ENCODE measurements around the gene STX5. TPM values are rescaled to one million over a fixed set of nuclear protein-coding genes. Genes with fewer than 3 reads are reported as not detected.
A peak's percentile ranks its signal among the peaks of the same experiment; 100 is the strongest.
"Not testable (repeated sequence)": the region's sequence is repeated elsewhere in the genome, so short reads cannot be mapped to it uniquely, and the experiment has no call there.

The STX5 gene
- total RNA-seq, 4 donors from 2014 or later: 27.1 to 56.1 (median 38.4) TPM

DNA sequence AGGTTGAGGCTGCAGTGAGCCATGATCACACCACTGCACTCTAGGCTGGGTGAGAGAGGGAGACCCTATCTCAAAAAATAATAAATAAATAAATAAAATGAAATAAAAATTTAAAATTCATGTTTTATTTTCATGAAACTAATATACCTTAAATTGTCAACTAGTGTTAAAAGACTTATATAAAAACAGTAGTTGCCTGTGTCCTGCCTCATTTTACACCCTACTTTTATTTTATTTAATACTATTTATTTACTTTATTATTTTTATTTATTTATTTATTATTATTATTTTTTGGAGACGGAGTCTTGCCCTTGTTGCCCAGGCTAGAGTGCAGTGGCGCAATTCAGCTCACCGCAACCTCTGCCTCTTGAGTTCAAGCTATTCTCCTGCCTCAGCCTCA lies 12.3 kb upstream of the STX5 start:
- H3K36me3 ChIP-seq: no peaks in the 10 kb centered on the region
- H3K9me3 ChIP-seq: no peaks in the 10 kb centered on the region
- no peak for DNase-seq
- no peak overlapping the region for H3K27ac ChIP-seq
- no peak overlapping the region for H3K4me3 ChIP-seq
- TF ChIP-seq, protein P1, sequence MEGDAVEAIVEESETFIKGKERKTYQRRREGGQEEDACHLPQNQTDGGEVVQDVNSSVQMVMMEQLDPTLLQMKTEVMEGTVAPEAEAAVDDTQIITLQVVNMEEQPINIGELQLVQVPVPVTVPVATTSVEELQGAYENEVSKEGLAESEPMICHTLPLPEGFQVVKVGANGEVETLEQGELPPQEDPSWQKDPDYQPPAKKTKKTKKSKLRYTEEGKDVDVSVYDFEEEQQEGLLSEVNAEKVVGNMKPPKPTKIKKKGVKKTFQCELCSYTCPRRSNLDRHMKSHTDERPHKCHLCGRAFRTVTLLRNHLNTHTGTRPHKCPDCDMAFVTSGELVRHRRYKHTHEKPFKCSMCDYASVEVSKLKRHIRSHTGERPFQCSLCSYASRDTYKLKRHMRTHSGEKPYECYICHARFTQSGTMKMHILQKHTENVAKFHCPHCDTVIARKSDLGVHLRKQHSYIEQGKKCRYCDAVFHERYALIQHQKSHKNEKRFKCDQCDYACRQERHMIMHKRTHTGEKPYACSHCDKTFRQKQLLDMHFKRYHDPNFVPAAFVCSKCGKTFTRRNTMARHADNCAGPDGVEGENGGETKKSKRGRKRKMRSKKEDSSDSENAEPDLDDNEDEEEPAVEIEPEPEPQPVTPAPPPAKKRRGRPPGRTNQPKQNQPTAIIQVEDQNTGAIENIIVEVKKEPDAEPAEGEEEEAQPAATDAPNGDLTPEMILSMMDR (IDR thresholded peaks at IDR 0.05): no peak
- TF ChIP-seq POLR2A (IDR thresholded peaks at IDR 0.05): no peak
- no peaks in the 10 kb centered on the region for H3K27me3 ChIP-seq
- peaks cover 0 to 5% (median 0%) of the 10 kb centered on the region in 4 donors for H3K4me1 ChIP-seq

DNA sequence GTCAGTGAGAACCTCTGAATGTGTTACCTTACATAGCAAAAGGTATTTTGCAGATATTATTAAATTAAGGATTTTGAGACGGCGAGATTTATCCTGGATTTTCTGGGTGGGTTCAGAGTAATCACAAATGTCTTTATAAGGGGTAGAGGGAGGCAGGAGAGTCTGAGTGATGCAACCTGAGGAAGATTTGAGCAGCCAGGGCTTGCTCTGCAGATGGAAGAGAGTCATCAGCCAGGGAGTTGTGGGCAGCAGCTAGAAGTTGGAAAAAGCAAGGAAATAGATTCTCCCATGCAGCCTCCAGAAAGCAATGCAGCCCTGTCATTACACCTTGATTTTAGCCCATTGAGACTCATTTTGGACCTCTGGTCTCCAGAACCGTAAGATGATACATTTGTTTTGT lies 11.6 kb upstream of the STX5 start:
- Histone ChIP-seq H3K27me3 (no peaks in the 10 kb centered on the region), H3K27ac (no peak overlapping the region), H3K4me1 (peaks cover 0 to 11% (median 2%) of the 10 kb centered on the region in 4 donors), H3K36me3 (no peaks in the 10 kb centered on the region), H3K9me3 (no peaks in the 10 kb centered on the region), H3K4me3 (no peak overlapping the region)
- DNase-seq: no peak
- TF ChIP-seq POLR2A (IDR thresholded peaks at IDR 0.05): no peak
- TF ChIP-seq, protein P1 (IDR thresholded peaks at IDR 0.05): no peak

DNA sequence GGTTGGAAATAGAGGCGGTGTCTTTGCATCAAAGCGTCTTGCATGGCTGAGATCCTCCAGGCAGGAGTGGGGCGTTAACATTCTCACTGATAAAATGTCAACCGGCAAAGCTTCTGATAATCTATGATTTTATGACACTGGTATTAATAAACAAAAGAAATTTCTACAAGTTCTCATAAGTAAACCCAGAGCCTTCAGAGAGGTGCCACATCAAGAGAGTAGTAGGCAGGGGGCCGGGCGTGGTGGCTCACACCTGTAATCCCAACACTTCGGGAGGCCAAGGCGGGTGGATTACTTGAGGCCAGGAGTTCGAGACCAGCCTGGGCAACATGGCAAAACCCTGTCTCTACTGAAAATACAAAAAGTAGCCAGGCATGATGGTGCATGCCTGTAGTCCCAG lies 11.0 kb upstream of the STX5 start:
- Histone ChIP-seq H3K27ac (peak overlapping the region; percentile 97 to 99 (median 98)), H3K4me1 (peaks cover 0 to 16% (median 6%) of the 10 kb centered on the region in 4 donors)
- H3K9me3 ChIP-seq, H3K27me3 ChIP-seq, DNase-seq, H3K4me3 ChIP-seq, H3K36me3 ChIP-seq: not testable (repeated sequence)

DNA sequence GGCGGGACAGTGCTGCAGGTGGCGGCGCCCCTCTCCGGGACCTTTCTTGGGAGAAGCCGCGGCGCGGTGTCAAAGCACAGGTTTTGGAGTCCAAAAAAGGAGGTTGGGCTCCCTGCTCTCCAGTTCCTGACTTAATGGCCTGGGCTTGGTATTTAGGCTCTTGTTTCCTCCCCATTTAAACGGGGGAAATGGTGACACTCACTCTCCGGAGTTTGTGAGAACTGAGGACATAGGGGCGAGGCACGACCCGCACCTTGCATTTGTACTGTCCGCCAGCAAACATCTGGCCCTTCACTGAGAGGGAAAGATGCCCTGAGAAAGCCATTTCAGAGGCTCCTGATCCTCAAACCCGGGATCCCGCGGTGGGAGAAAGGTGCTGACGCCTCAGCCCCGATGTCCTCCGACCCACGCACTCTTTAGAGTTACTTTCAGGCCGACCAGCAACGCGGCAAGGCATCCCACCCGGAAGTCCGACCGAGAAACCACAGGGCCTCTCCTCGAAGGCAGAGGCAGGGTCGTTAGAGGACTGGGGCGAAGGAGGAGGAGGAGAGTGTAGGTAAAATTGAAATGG lies 10.4 kb upstream of the STX5 start:
- no peaks in the 10 kb centered on the region for H3K9me3 ChIP-seq
- H3K36me3 ChIP-seq: no peaks in the 10 kb centered on the region
- DNase-seq: peak in 2 of 3 donors; percentile 57 to 76
- H3K27me3 ChIP-seq: no peaks in the 10 kb centered on the region
- peak overlapping the region; percentile 41 to 94 (median 55) for H3K4me3 ChIP-seq
- H3K27ac ChIP-seq: peak overlapping the region; percentile 97 to 99 (median 98)
- peaks cover 0 to 16% (median 6%) of the 10 kb centered on the region in 4 donors for H3K4me1 ChIP-seq
- TF ChIP-seq, protein P1 (IDR thresholded peaks at IDR 0.05): no peak
- no peak for TF ChIP-seq POLR2A (IDR thresholded peaks at IDR 0.05)

DNA sequence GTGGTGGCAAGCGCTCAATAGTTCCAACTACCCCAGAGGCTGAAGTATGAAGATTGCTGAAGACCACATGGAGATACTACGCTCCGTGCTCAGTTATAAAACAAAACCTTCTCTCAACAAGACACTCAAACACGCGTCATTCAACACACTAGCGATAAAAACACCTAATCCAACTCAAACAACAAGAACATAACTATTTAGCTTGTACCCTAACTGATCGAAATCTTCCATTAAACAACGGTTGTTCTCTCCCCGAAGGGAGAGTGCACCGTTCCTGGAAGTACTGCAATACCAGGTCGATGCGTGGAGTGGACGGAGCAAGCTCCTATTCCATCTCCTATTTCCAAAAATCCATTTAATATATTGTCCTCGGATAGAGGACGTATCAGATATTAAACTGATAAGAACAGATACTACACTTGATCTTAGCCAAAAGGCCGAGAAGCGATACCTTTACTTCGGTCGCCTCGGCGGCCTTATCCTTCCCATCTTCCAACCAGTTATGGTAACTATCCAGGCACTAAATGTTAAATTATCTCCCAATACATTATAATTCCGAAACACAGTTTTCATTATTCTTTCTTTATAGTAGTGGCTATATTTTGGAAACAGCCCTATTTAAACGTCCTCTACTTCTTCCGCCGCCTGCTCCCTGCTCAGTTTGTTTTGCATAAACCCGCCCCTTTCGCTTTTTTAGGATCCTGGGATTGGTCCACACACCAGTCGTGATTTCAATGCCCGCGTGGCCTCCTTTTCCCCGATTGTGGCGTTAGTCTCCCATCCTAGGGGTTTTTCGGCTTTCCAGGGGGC lies 9.7 kb upstream of the STX5 start:
- Histone ChIP-seq H3K27me3 (no peaks in the 10 kb centered on the region), H3K4me3 (peak overlapping the region; percentile 74 to 94 (median 84)), H3K36me3 (no peaks in the 10 kb centered on the region), H3K9me3 (no peaks in the 10 kb centered on the region), H3K4me1 (peaks cover 0 to 16% (median 6%) of the 10 kb centered on the region in 4 donors), H3K27ac (peak overlapping the region; percentile 97 to 99 (median 98))
- peak; percentile 99 to 100 for TF ChIP-seq POLR2A (IDR thresholded peaks at IDR 0.05)
- TF ChIP-seq, protein P1 (IDR thresholded peaks at IDR 0.05): no peak
- peak; percentile 79 to 94 (median 82) for DNase-seq

DNA sequence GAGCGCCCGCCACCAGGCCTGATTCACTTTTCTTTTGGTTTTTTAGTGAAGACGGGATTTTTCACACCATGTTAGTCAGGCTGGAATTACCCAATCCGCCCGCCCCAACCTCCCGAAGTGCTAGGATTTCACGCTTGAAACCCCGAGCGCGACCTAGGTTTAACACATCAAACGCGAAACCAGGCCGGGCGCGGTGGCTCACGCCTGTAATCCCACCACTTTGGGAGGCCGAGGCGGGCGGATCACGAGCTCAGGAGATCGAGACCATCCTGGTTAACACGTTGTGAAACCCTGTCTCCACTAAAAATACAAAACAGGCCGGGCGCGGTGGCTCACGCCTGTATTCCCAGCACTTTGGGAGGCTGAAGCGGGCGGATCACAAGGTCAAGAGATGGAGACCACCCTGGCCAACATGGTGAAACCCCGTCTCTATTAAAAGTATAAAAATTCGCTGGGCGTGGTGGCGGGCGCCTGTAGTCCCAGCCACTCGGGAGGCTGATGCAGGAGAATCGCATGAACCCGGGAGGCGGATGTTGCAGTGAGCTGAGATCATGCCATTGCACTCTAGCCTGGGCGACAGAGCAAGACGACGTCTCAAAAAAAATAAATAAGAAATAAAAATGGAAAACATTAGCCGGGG lies 9.0 kb upstream of the STX5 start:
- not testable (repeated sequence) for H3K36me3 ChIP-seq, H3K9me3 ChIP-seq, H3K27me3 ChIP-seq
- peak overlapping the region; percentile 74 to 94 (median 84) for H3K4me3 ChIP-seq
- peak; percentile 60 to 82 (median 68) for DNase-seq
- peak overlapping the region; percentile 97 to 99 (median 98) for H3K27ac ChIP-seq
- peaks cover 0 to 16% (median 6%) of the 10 kb centered on the region in 4 donors for H3K4me1 ChIP-seq

All from Peyer's patch (tissue), 4 donors.